Measurements from ENCODE around the gene TMEM234. TPM values are rescaled to one million over a fixed set of nuclear protein-coding genes. Genes with fewer than 3 reads are reported as not detected.
A peak's percentile ranks its signal among the peaks of the same experiment; 100 is the strongest.

TMEM234 gene
- total and polyA plus RNA-seq, 2 of the 13 experiments (the other 11 are each of a cell fraction or from before 2014, with no cell fraction given), result 6.1 to 9.0 TPM

- TF ChIP-seq, protein P1, sequence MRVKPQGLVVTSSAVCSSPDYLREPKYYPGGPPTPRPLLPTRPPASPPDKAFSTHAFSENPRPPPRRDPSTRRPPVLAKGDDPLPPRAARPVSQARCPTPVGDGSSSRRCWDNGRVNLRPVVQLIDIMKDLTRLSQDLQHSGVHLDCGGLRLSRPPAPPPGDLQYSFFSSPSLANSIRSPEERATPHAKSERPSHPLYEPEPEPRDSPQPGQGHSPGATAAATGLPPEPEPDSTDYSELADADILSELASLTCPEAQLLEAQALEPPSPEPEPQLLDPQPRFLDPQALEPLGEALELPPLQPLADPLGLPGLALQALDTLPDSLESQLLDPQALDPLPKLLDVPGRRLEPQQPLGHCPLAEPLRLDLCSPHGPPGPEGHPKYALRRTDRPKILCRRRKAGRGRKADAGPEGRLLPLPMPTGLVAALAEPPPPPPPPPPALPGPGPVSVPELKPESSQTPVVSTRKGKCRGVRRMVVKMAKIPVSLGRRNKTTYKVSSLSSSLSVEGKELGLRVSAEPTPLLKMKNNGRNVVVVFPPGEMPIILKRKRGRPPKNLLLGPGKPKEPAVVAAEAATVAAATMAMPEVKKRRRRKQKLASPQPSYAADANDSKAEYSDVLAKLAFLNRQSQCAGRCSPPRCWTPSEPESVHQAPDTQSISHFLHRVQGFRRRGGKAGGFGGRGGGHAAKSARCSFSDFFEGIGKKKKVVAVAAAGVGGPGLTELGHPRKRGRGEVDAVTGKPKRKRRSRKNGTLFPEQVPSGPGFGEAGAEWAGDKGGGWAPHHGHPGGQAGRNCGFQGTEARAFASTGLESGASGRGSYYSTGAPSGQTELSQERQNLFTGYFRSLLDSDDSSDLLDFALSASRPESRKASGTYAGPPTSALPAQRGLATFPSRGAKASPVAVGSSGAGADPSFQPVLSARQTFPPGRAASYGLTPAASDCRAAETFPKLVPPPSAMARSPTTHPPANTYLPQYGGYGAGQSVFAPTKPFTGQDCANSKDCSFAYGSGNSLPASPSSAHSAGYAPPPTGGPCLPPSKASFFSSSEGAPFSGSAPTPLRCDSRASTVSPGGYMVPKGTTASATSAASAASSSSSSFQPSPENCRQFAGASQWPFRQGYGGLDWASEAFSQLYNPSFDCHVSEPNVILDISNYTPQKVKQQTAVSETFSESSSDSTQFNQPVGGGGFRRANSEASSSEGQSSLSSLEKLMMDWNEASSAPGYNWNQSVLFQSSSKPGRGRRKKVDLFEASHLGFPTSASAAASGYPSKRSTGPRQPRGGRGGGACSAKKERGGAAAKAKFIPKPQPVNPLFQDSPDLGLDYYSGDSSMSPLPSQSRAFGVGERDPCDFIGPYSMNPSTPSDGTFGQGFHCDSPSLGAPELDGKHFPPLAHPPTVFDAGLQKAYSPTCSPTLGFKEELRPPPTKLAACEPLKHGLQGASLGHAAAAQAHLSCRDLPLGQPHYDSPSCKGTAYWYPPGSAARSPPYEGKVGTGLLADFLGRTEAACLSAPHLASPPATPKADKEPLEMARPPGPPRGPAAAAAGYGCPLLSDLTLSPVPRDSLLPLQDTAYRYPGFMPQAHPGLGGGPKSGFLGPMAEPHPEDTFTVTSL (CRISPR knock-in tag; IDR thresholded peaks at IDR 0.05; ENCODE audit: borderline replicate concordance), result no peak
- TF ChIP-seq CC2D1A (CRISPR knock-in tag; IDR thresholded peaks at IDR 0.05), result no peak
- TF ChIP-seq ELF4 (CRISPR knock-in tag; IDR thresholded peaks at IDR 0.05; ENCODE audit: borderline replicate concordance), result no peak
- TF ChIP-seq, protein P2, sequence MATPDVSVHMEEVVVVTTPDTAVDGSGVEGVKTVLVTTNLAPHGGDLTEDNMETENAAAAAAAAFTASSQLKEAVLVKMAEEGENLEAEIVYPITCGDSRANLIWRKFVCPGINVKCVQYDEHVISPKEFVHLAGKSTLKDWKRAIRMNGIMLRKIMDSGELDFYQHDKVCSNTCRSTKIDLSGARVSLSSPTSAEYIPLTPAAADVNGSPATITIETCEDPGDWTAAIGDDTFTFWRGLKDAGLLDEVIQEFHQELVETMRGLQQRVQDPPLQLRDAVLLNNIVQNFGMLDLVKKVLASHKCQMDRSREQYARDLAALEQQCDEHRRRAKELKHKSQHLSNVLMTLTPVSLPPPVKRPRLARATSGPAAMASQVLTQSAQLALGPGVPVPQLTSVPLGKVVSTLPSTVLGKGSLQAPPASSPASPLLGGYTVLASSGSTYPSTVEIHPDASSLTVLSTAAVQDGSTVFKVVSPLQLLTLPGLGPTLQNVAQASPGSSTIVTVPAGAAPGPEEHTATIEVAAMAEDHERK (CRISPR knock-in tag; IDR thresholded peaks at IDR 0.05; ENCODE audit: low read depth), result no peak
- TF ChIP-seq ZNF33B (CRISPR knock-in tag; IDR thresholded peaks at IDR 0.05), result no peak
- no peak for TF ChIP-seq ZNF547 (CRISPR knock-in tag; IDR thresholded peaks at IDR 0.05)
- TF ChIP-seq, protein P3, sequence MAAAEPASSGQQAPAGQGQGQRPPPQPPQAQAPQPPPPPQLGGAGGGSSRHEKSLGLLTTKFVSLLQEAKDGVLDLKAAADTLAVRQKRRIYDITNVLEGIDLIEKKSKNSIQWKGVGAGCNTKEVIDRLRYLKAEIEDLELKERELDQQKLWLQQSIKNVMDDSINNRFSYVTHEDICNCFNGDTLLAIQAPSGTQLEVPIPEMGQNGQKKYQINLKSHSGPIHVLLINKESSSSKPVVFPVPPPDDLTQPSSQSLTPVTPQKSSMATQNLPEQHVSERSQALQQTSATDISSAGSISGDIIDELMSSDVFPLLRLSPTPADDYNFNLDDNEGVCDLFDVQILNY (CRISPR knock-in tag; conservative IDR thresholded peaks at IDR 0.05), result no peak
- peak; percentile 73; the same call in 1 of the 2 replicates for TF ChIP-seq TFAP4 (IDR thresholded peaks at IDR 0.05; ENCODE audit: borderline replicate concordance, low read depth)
- TF ChIP-seq, protein P4, sequence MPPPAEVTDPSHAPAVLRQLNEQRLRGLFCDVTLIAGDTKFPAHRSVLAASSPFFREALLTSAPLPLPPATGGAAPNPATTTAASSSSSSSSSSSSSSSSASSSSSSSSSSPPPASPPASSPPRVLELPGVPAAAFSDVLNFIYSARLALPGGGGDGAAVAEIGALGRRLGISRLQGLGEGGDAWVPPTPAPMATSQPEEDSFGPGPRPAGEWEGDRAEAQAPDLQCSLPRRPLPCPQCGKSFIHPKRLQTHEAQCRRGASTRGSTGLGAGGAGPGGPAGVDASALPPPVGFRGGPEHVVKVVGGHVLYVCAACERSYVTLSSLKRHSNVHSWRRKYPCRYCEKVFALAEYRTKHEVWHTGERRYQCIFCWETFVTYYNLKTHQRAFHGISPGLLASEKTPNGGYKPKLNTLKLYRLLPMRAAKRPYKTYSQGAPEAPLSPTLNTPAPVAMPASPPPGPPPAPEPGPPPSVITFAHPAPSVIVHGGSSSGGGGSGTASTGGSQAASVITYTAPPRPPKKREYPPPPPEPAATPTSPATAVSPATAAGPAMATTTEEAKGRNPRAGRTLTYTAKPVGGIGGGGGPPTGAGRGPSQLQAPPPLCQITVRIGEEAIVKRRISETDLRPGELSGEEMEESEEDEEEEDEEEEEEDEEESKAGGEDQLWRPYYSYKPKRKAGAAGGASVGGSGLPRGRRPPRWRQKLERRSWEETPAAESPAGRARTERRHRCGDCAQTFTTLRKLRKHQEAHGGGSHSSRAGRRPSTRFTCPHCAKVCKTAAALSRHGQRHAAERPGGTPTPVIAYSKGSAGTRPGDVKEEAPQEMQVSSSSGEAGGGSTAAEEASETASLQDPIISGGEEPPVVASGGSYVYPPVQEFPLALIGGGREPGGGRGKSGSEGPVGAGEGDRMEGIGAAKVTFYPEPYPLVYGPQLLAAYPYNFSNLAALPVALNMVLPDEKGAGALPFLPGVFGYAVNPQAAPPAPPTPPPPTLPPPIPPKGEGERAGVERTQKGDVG (CRISPR knock-in tag; IDR thresholded peaks at IDR 0.05; ENCODE audit: borderline replicate concordance), result no peak
- TF ChIP-seq NFIC (IDR thresholded peaks at IDR 0.05; ENCODE audit: low read length), result no peak
- TF ChIP-seq ZIK1 (CRISPR knock-in tag; IDR thresholded peaks at IDR 0.05; ENCODE audit: borderline replicate concordance, low read depth), result peak; percentile 53; the same call in 1 of the 2 replicates
- TF ChIP-seq FOXA1 (IDR thresholded peaks at IDR 0.05), result no peak
- TF ChIP-seq FOXA1 (CRISPR knock-in tag; IDR thresholded peaks at IDR 0.05), result no peak
- TF ChIP-seq GATA4 (IDR thresholded peaks at IDR 0.05; ENCODE audit: borderline replicate concordance, low read depth), result no peak
- TF ChIP-seq WIZ (CRISPR knock-in tag; IDR thresholded peaks at IDR 0.05), result no peak
- no peak for TF ChIP-seq CREB1 (IDR thresholded peaks at IDR 0.05)
- TF ChIP-seq CREB1 (CRISPR knock-in tag; IDR thresholded peaks at IDR 0.05), result no peak
These were observed 19.0 kb upstream of the TMEM234 start (continued) for GRCh38 chr1:32241001-32241763.
